GM19452 (cell line): ENCODE results near the gene ACTN1.

Source experiments
- ATAC-seq: cut with Tn5 transposase; IDR thresholded peaks from one replicate; pipeline ENCODE4 v1.9.1; 2021; ENCODE audit not compliant: unreplicated experiment

The ACTN1 gene

DNA sequence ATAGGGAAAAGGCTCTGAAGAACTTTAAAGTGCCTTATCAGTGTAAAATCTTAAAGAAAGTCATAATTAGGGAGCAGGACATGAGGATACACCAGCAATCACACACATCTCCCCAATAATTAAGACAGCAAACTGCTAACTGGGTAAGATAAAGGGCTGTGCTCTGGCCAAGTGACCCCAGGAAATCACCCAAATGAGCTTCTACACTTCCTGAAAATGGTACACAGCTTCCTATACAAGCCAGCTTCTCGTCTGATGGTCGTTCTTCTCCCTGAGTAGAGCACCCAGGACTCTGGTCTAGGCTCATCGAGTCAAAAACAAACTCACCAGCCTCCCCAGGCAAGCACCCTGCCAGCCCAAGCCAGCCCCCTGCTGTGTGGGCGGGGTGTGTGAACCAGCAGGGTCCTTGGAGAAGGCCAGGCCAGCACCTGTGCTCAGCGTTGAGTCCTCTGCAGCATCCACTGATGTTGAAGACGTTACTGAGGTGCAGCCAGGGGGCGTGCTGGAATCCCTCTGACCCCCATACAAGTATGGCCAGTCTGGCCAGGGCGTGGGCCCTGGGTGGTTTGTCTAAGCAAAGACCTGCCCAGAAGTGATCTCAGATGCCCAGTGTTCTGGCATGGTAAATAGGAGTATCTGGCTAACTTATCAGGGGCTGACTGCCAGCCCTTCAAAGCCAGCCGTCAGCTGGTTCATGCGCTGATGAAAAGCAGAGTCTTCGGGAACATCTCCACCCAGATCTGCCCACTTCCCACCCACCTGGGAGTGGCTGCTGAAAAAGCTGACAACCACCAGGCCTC, 41.4 kb downstream of the ACTN1 start:
- ATAC-seq = no peak

DNA sequence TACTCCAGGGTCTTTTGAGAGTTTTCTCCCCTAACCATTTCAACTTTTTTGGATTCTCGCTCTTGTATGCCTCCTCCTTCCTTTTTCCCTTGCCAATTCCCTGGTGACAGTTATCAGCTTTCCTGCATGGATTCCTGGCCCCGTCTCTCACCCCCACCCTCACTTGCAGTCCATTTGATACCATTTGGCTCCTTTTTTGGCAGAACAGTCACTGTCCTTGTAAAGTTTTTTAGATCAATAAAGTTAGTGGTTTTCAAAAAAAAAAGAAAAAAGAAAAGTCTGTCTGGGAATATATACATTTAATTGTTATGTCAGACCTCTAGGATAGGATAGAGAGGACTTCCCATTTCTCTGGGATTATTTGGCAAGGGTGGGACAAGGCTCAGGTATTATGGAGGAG, 42.1 kb downstream of the ACTN1 start:
- ATAC-seq = no peak

- no peak for ATAC-seq
Measured at GRCh38 chr14:68936476-68936875, 42.6 kb downstream of the ACTN1 start.

DNA sequence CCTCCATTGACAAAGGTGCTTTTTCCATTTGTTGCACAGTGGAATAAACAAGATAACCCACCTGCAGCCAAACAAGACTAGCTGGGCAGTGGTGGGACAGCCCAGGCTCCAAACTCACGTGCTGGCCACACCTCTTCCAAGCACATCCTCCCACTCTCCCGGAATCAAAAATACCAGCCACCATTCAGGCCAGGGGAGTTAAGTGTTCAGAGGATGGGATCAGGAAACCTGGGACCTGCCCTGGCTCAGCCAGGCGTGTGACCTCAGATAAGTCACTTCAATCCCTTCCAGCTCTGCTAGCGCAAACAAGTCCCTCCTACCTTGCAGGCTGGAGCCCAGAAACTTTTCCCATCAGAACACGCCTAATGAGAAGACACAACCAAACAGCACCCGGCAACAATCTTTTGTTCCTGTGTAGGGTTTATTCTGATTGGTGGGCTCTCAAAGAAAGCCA, 43.3 kb downstream of the ACTN1 start:
- ATAC-seq = no peak

DNA sequence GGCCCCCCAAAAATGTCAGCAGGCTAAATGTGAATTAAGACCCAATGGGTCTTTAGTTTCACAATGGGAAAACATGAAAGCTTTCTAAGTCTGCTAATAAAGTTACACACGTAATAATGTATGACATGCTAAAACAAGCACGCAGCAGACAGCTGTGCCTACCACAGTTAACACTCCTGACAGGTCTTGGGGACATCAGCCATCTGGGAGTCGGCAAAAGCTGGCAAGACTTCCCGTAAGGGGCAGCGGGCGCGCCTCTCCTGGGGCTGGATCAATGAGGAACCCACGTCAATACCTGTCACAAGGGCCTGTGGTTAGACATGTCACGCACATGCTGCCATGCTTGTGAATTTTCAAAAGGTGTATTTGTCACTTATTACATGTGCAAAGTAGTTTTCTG, 45.0 kb downstream of the ACTN1 start:
- no peak for ATAC-seq

DNA sequence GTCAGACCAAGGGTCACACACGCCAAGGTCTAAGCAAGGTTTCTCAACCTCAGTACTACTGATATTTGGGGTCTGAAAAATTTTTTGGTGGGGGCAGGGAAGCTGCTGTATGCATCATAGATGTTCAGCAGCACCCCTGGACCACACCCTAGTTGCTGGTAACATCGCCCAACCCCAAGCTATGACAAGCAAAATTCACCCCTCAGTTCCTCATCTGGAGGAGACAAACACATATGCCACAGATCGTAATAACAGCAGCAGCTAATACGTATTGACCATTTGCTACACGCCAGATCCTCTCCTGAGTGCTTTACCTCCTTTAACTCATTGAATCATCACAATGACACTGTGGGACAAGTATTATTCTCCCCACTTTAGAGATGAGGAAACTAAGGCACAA, 46.4 kb downstream of the ACTN1 start:
- no peak for ATAC-seq

- no peak for ATAC-seq
Measured at GRCh38 chr14:68932231-68932630, 46.9 kb downstream of the ACTN1 start.

GRCh38 chr14:68931474-68932051, 47.5 kb downstream of the ACTN1 start:
- ATAC-seq = no peak

DNA sequence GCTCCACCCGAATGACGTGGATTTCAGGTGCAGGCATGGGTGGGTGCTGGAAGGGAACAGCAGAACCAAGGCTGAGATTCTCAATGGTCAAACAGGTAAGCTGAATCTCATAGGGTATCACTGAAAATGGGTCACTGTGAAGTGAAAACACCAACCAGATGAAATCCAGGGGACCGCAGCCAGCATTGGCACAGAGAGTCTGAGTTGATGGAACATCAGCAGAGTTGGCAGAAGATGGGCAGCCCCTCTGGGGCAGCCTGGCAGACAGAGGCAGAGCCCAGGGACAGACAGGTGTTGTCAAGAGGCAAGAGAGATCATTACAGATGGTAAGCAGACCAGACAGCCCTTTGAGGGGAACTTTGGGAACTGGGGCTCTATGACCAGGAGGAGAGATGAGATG, 48.0 kb downstream of the ACTN1 start:
- no peak for ATAC-seq

DNA sequence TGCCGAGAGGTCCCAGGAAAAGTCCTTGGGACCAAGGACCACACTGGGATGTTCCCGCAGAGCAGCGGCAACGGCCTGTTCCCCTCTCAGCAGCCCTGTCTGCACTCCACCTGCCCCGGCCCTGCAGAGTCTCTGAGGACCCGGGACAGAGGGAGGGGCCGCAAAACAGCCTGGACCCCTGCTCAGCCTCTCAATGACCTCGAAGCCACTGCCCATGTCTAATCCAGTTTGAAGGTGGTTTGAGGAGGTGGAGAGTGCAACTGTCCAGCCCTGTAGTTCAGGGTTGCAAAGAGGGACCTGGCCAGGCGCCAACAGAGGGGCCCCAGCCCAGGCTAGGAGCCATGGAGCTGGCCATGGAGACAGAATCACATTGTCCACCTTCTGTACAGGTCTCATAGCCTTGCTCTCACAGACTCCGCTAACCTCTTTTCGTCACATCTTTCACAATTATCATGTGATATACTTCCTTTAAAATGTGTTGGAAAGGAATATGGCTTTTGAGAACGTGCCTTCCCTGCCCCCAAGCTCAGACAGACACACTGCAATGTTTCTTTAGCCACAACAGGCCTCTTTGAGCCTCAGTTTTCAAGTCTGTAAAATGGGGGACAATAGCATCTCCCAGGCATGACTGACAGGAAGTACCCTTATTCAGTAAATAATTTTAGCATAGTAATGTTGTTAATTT, 49.3 kb downstream of the ACTN1 start:
- no peak for ATAC-seq

GRCh38 chr14:68928770-68929550, 50.1 kb downstream of the ACTN1 start:
- ATAC-seq = no peak

- ATAC-seq = no peak
Measured at GRCh38 chr14:68927956-68928675, 51.0 kb downstream of the ACTN1 start.

DNA sequence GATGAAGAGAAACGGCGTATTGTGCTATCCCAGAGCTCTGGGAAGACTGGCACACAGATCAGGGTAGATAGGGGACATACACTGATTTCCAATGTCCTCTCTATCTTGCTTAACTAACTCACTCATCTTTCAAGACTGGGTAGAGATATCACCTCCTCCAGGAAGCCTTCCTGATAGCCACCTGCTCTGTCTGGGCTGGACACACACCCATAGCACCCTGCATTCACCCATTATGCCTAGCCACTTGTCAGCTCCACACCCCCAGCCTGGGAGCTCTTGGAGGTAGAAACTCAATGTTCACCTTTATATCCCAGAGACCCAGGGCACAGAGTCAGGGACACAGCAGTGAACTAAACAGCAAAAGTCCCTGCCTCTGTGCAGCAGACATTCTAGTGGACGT, 52.0 kb downstream of the ACTN1 start:
- no peak for ATAC-seq

DNA sequence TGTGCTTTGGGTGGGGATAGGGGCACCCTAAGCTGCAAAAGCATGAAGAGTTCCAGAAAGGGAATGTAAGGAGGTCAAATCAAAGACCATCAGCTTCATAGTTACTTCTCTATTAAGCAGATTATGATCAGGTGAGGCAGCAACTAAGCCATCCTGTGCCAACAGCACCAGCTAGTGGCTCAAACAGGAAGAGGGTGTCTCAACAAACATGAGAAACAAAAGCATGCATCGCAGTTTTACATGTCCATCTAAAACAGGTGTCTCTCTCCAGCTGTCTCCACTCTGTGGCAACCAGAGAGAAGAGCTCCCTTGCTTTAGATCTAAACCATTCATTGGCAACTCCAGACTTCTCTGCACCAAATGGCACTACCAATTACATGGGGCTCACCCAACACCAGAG, 52.9 kb downstream of the ACTN1 start:
- ATAC-seq = no peak

DNA sequence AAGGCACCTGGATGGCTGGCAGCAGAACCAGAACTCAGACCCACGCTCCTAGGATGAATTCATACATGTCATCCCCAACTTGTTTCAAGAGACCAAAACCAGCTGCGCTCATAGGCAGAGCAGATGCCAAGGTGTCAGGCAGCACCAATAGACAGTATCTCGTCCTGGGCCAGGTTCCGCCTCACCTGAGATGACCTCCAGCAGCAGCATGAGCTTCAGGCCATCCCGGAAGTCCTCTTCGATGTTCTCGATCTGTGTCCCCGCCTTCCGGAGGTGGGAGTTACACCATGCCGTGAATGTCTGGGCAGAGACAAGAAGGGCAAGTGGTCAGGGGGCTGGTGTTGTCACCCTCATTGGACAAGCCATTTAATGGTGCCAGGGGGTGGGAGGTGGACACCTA, 53.7 kb downstream of the ACTN1 start:
- no peak for ATAC-seq

- ATAC-seq = no peak
Measured at GRCh38 chr14:68924186-68925158, 54.6 kb downstream of the ACTN1 start.

- ATAC-seq = no peak
Measured at GRCh38 chr14:68922886-68923285, 56.2 kb downstream of the ACTN1 start.

GRCh38 chr14:68922201-68922621, 56.9 kb downstream of the ACTN1 start:
- ATAC-seq = no peak

GRCh38 chr14:68921666-68922065, 57.4 kb downstream of the ACTN1 start:
- ATAC-seq = no peak

DNA sequence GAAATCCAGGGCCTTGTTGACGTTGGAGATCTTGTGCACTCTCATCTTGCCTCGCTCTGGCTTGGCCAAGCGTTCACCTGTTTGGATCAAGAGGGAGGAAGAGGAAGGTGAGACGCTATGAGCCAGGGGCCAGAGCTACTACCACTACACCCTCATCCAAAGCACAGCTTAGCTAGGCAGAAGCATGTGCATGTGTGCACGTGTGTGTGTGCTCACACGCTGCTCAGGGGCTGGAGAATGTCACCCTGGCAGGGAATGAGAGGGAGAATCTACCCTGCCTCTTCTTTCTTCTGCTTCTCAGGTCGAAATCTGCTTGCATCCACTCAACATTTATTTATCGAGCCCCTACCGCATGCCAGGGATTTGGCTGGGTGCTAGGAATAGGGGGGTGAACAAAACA, 58.1 kb downstream of the ACTN1 start:
- no peak for ATAC-seq
